A549 (cell line): ENCODE results near the gene DYRK2. TPM values are rescaled to one million over a fixed set of nuclear protein-coding genes. Genes with fewer than 3 reads are reported as not detected.

ENCODE experiments used
- ATAC-seq, 2 experiments: fragments of 200-7000 bp in 1 of 2; fragments of >200 bp in 1 of 2; cut with Nextera tagmentation in 1 of 2; cut with Tn5 transposase in 1 of 2; 3 replicates each; pipeline versions ENCODE4 v1.8.0 to v1.9.1; 2018 to 2020; ENCODE audit warnings: mild to moderate bottlenecking in 1 of 2, moderate library complexity in 1 of 2
- CTCF ChIA-PET: fragments of 300-600 bp; sonication (Branson Sonifier 250); formaldehyde crosslinking; extraction: SDS; loops from one replicate; lab custom pipeline; 2021; ENCODE audit warnings: antibody characterized with exemption, inconsistent platforms; lab: Yijun Ruan, JAX
- POLR2A ChIA-PET: fragments of 350-600 bp; formaldehyde crosslinking; extraction: SDS; loops from one replicate; lab custom pipeline; 2021; ENCODE audit warnings: antibody characterized with exemption, inconsistent platforms; lab: Yijun Ruan, JAX
- DNase-seq, 2 experiments: peaks; one replicate each; pipeline versions ENCODE4 v3.0.0 to v3.0.0-alpha.2; 2011 to 2016; ENCODE audit warnings: low read depth in 1 of 2, low spot score in 1 of 2
- FAIRE-seq: peaks from 2 replicates; lab custom pipeline; 2011; peaks lifted over from hg19 to GRCh38; lab: Jason Lieb, UNC
- H3K27ac ChIP-seq, 2 experiments: fragments of >200 bp; sonication (Bioruptor Twin); formaldehyde crosslinking; 3 replicates each; pipeline ENCODE4 v1.5.1; 2016 to 2017
- H3K4me1 ChIP-seq: fragments of >200 bp; sonication (Bioruptor Twin); formaldehyde crosslinking; 3 replicates; pipeline ENCODE4 v1.6.1; 2016
- H3K4me2 ChIP-seq: fragments of >200 bp; sonication (Bioruptor Twin); formaldehyde crosslinking; 3 replicates; pipeline ENCODE4 v1.6.1; 2016
- H3K4me3 ChIP-seq: fragments of >200 bp; sonication (Bioruptor Twin); formaldehyde crosslinking; 3 replicates; pipeline ENCODE4 v1.5.1; 2016
- H3K9me3 ChIP-seq: fragments of >200 bp; sonication (Bioruptor Twin); formaldehyde crosslinking; 3 replicates; pipeline ENCODE4 v1.6.1; 2016
- BCL3 ChIP-seq: fragments of >200 bp; sonication (Bioruptor Twin); formaldehyde crosslinking; IDR thresholded peaks from 3 replicates; pipeline ENCODE4 v1.6.1; 2016
- CEBPB ChIP-seq, 2 experiments: fragments of >200 bp in 1 of 2; sonication (Bioruptor Twin) in 1 of 2; formaldehyde crosslinking in 1 of 2; IDR thresholded peaks; 2 replicates each; pipeline ENCODE4 v1.6.1; 2012 to 2016
- CHD4 ChIP-seq: fragments of 200-600 bp; sonication (generic); IDR thresholded peaks from 2 replicates; pipeline ENCODE4 v1.6.1; 2016; ENCODE audit warnings: antibody characterized with exemption, mild to moderate bottlenecking, borderline replicate concordance
- E2F6 ChIP-seq: IDR thresholded peaks from 2 replicates; pipeline ENCODE4 v1.6.1; 2012; ENCODE audit warnings: low read depth, borderline replicate concordance
- FOSB ChIP-seq: fragments of 250-450 bp; sonication (Bioruptor Pico); IDR thresholded peaks from 2 replicates; pipeline ENCODE4 v1.5.0; 2020; ENCODE audit warnings: mild to moderate bottlenecking, moderate library complexity
- HDAC2 ChIP-seq: fragments of 200-600 bp; sonication (generic); IDR thresholded peaks from 2 replicates; pipeline ENCODE4 v1.6.1; 2016
- HES2 ChIP-seq: fragments of >200 bp; sonication (Bioruptor Twin); formaldehyde crosslinking; IDR thresholded peaks from 2 replicates; pipeline ENCODE4 v1.6.1; 2016
- HEYL ChIP-seq: fragments of 250-450 bp; sonication (Bioruptor Pico); IDR thresholded peaks from 2 replicates; pipeline ENCODE4 v1.8.0; 2021; ENCODE audit warnings: mild to moderate bottlenecking, moderate library complexity
- HOXA7 ChIP-seq: fragments of 250-450 bp; sonication (Bioruptor Pico); IDR thresholded peaks from 2 replicates; pipeline ENCODE4 v1.5.0; 2020; ENCODE audit warnings: mild to moderate bottlenecking, moderate library complexity
- JUN ChIP-seq, 2 experiments: fragments of >200 bp; sonication (Bioruptor Twin); formaldehyde crosslinking; IDR thresholded peaks; 2 replicates in 1 of 2; 3 replicates in 1 of 2; pipeline ENCODE4 v1.6.1; 2016 to 2017
- MAFK ChIP-seq: fragments of 450-650 bp; IDR thresholded peaks from 2 replicates; pipeline ENCODE4 v1.6.1; 2014; ENCODE audit not compliant: partially characterized antibody
- MAZ ChIP-seq: fragments of 150-350 bp; IDR thresholded peaks from 2 replicates; pipeline ENCODE4 v1.6.1; 2014; ENCODE audit warnings: antibody characterized with exemption, low read depth, low read length, borderline replicate concordance
- MYC ChIP-seq: IDR thresholded peaks from 2 replicates; pipeline ENCODE4 v1.6.1; 2012; ENCODE audit warnings: mild to moderate bottlenecking, inconsistent platforms, low read length, improper control_type of control experiment, borderline replicate concordance
- NPAS2 ChIP-seq: fragments of 250-450 bp; sonication (Bioruptor Pico); IDR thresholded peaks from 2 replicates; pipeline ENCODE4 v1.8.0; 2022; ENCODE audit warnings: mild to moderate bottlenecking, moderate library complexity, borderline replicate concordance
- PBX3 ChIP-seq: IDR thresholded peaks from 2 replicates; pipeline ENCODE4 v1.6.1; 2012
- PHF8 ChIP-seq: fragments of 200-600 bp; sonication (generic); IDR thresholded peaks from 2 replicates; pipeline ENCODE4 v1.6.1; 2016; ENCODE audit warnings: low read depth, mild to moderate bottlenecking, antibody characterized with exemption, moderate library complexity, borderline replicate concordance
- POLR2A ChIP-seq: IDR thresholded peaks from 2 replicates; pipeline ENCODE4 v1.6.1; 2012; ENCODE audit warnings: mild to moderate bottlenecking, low read length
- RARB ChIP-seq: fragments of 250-450 bp; sonication (Bioruptor Pico); IDR thresholded peaks from 2 replicates; pipeline ENCODE4 v1.8.0; 2021; ENCODE audit warnings: mild to moderate bottlenecking, moderate library complexity
- RCOR1 ChIP-seq: fragments of 150-350 bp; IDR thresholded peaks from 2 replicates; pipeline ENCODE4 v1.6.1; 2014; ENCODE audit warnings: antibody characterized with exemption, low read length, low read depth
- SMC3 ChIP-seq: fragments of >200 bp; sonication (Bioruptor Twin); formaldehyde crosslinking; IDR thresholded peaks from 3 replicates; pipeline ENCODE4 v1.6.1; 2018; ENCODE audit warnings: inconsistent platforms
- TFCP2L1 ChIP-seq: fragments of 250-450 bp; sonication (Bioruptor Pico); IDR thresholded peaks from 2 replicates; pipeline ENCODE4 v1.5.0; 2021; ENCODE audit warnings: mild to moderate bottlenecking
- USF2 ChIP-seq: fragments of 450-650 bp; IDR thresholded peaks from 2 replicates; pipeline ENCODE4 v1.6.1; 2014; ENCODE audit warnings: antibody characterized with exemption
- ZNF302 ChIP-seq: fragments of 250-450 bp; sonication (Bioruptor Pico); IDR thresholded peaks from 2 replicates; pipeline ENCODE4 v1.9.0; 2021; ENCODE audit warnings: inconsistent platforms, mild to moderate bottlenecking, moderate library complexity
- WGBS: methylation state at CpG from one replicate; pipeline ENCODE4 v1.1.6; 2017; ENCODE audit errors: missing lambda C conversion rate; 5-methylcytosine and 5-hydroxymethylcytosine counted together
- polyA plus RNA-seq, 4 experiments: library from polyadenylated mRNA; depleted of rRNA in 3 of 4; stranded (reverse); fragments of >200 nt; fragmentation: RNase III in 1 of 4; extraction: RNeasy Plus Mini Kit Qiagen cat#74134 plus additional on column Dnase treatment in 1 of 4; gene quantifications; 2 replicates in 3 of 4; 3 replicates in 1 of 4; pipeline ENCODE4 v1.2.3, GENCODE V29; 2011 to 2017

The DYRK2 gene
- polyA plus RNA-seq, 2 of the 4 experiments (the other 2 are of a cell fraction) = 9.1 to 17.2 TPM

GRCh38 chr12:67690656-67691055 is 42.1 kb downstream of the DYRK2 start:
- Histone ChIP-seq H3K9me3 (no peaks in the 10 kb centered on the region), H3K4me1 (no peaks in the 10 kb centered on the region)
- POLR2A ChIA-PET = no interaction called here
- DNase-seq = no peak
- no peak for TF ChIP-seq RCOR1
- TF ChIP-seq, all 56 proteins: peak for 0
- no peak overlapping the region for H3K27ac ChIP-seq
- H3K4me3 ChIP-seq = no peak overlapping the region
- WGBS = 92% methylated on average over 1 of the region's 1 CpG
- CTCF ChIA-PET = interaction anchor here (1.5 kb wide), 1 partner anchor 19 kb away, joined by 3 read pairs; no protein-coding TSS in a partner anchor
- ATAC-seq = no peak
- no peak for FAIRE-seq
- H3K4me2 ChIP-seq = no peak overlapping the region

GRCh38 chr12:67691220-67691619 is 42.7 kb downstream of the DYRK2 start:
- ATAC-seq (no peak), FAIRE-seq (no peak)
- no peaks in the 10 kb centered on the region for H3K9me3 ChIP-seq
- no peaks in the 10 kb centered on the region for H3K4me1 ChIP-seq
- POLR2A ChIA-PET = no interaction called here
- 75% methylated on average over 5 of the region's 5 CpGs for WGBS
- H3K4me3 ChIP-seq = no peak overlapping the region
- no peak for TF ChIP-seq PBX3
- TF ChIP-seq HDAC2 = no peak
- no peak for TF ChIP-seq POLR2A
- TF ChIP-seq MAZ = no peak
- TF ChIP-seq MYC = no peak
- no peak for TF ChIP-seq CEBPB (IDR thresholded peaks at IDR 0.05)
- no peak for TF ChIP-seq E2F6
- TF ChIP-seq, all 56 proteins: peak for 0
- DNase-seq = no peak
- Histone ChIP-seq H3K27ac (no peak overlapping the region), H3K4me2 (no peak overlapping the region)
- CTCF ChIA-PET = interaction anchor here (1.5 kb wide), 1 partner anchor 19 kb away, joined by 3 read pairs; no protein-coding TSS in a partner anchor

- no peak overlapping the region for H3K4me3 ChIP-seq
- no peak for DNase-seq
- TF ChIP-seq USF2 = no peak
- no peak for TF ChIP-seq HES2
- no peak for TF ChIP-seq POLR2A
- TF ChIP-seq MAFK = no peak
- TF ChIP-seq BCL3 = no peak
- no peak for TF ChIP-seq RARB (CRISPR knock-in tag)
- TF ChIP-seq HOXA7 (CRISPR knock-in tag) = no peak
- no peak for TF ChIP-seq FOSB (CRISPR knock-in tag)
- TF ChIP-seq SMC3 = no peak
- TF ChIP-seq TFCP2L1 (CRISPR knock-in tag) = no peak
- TF ChIP-seq NPAS2 (CRISPR knock-in tag) = no peak
- no peak for TF ChIP-seq CHD4
- TF ChIP-seq CEBPB (IDR thresholded peaks at IDR 0.05) = no peak
- no peak for TF ChIP-seq HEYL (CRISPR knock-in tag)
- no peak for TF ChIP-seq ZNF302 (CRISPR knock-in tag)
- TF ChIP-seq JUN (IDR thresholded peaks at IDR 0.05) = no peak
- no peak for TF ChIP-seq PHF8
- ATAC-seq = no peak
- no peaks in the 10 kb centered on the region for H3K9me3 ChIP-seq
- CTCF ChIA-PET = no interaction called here
- no peak overlapping the region for H3K27ac ChIP-seq
- POLR2A ChIA-PET = no interaction called here
- H3K4me2 ChIP-seq = no peak overlapping the region
- no peaks in the 10 kb centered on the region for H3K4me1 ChIP-seq
- no peak for FAIRE-seq
- WGBS = 70% methylated on average over 3 of the region's 3 CpGs
Measured at GRCh38 chr12:67692135-67692534, 43.6 kb downstream of the DYRK2 start.
